Fibroblast of skin of left biceps (primary cell): ENCODE results near the gene FOXE1.

Source experiments
- DNase-seq, 2 experiments: peaks; one replicate each; pipeline ENCODE4 v3.0.0-alpha.2; 2013; ENCODE audit warnings: low read depth in 2 of 2

Gene FOXE1

DNA sequence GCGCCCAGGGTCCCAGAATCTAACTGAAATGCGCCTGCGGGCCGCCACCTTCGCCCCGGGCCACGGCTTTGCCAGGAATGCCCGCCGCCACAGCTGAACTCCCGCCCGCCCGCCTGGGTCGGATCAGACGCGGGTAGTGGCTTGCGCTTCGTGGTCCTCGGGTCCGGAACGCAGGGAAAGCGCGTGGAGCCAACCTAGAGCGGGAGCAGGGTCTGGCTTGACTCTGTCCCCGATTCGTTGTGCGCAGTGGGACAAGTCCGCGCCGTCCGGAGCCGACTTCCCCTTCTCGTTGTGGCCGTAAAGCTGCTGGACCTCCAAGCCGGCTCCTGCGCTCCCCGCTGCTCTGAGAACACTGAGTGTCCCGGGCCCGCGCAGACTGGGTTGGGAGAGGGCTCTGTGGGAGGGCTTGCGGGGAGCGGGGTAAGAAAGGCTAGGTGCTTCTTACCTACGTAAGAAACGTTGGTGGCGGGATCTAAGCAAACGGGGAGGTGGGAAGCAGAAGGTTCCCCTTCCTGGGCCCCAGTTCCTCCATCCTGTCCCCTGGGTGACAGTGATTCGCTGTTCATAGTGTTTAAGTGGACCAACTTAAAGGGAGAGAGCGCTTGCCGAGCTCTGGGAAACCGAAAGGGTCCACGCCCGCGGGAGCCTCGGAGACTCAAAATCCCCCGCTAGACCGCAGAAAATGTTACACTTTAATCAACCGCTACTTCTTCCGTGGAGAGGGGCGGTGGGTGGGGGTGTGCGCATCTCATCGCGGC lies 4.4 kb upstream of the FOXE1 start:
- DNase-seq, result no peak

DNA sequence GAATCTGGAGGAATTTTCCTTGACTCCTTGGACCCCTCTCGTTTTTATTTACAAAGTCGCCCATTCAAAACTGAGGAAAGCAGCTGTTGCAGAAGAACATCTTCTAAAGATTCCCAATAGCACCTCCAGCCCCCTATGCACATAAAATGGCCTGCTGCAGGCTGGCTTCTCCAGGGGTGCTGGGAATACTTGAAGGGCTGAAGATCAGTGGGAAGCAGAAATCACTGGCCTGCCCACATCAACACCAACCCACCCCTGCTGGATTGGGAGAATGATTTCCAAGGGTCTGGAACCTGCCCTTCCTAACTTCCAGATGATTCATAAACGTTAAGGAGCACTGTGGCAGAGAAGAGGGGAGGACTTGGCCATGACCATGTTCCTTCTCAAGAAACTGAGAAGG lies 3.0 kb upstream of the FOXE1 start:
- no peak for DNase-seq

DNA sequence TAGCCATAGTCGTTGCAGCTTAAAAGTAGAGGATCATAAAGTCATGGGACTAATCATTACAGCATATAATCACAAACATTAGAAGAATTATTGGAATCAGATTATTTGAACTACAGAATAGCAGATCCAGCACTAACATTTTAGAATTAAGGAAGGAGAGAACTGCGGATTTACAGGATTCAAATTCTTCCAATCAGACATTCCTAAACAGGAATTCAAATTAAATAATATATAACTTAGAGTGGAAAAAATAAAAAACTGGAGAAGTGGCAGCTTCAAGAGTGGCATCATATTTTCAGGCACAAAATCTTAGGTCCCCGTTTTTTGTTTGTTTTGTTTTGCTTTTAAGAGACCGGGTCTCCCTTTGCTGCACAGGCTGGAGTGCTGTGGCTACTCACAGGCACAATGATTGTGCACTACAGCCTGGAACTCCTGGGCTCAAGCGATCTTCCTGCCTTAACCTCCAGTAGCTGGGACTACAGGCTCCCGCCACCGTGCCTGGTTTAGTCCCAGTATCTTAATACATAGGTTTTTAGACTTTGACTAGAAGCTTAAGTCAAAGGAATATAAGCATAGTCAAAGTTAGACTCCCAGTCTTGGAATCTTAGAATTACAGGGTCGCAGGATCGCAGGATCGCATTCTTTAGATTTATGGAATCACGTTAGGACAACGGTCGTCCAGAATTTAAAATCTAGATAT lies 2.1 kb upstream of the FOXE1 start:
- DNase-seq, result no peak

DNA sequence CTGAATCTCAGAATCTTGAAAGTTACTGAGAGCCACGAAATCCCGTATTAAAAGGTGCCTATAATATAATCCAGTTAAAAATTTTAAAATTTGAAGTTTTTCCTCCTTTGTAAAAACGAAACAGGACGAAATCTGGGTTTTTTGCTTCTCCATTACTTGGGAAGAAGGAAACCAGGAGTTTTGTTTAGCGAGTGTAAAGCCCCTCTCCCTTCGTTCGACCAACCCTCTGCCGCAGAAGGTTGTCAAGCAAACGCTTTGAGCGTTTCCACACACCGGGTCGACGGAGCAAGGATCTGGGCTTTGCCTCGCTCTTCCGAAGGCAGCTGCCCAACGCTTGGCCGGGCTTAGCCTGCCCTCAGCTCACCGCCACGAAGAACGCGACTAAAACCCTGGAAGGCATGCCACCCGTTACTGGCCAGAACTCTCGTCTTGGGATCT lies 1.6 kb upstream of the FOXE1 start:
- no peak for DNase-seq

DNA sequence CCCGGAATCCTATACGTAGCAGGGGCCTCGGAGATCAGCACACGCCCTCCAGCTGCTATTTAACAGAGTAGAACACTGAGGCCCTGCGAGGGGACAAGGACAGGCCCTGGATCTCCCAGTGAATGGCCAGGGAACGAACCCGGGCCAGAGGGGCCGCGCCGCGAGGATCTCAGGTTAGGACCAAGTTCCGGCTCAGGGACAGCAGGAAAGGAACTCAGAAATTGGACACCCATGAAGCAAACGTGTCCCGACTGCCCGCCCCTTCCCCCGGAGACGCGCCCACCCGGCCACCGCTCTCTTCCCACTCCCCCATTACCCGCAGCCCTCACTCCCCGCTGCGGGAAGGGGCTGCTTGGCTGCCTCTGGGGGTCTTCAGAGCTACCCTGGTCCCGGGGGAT lies 1.0 kb upstream of the FOXE1 start:
- DNase-seq, result no peak

DNA sequence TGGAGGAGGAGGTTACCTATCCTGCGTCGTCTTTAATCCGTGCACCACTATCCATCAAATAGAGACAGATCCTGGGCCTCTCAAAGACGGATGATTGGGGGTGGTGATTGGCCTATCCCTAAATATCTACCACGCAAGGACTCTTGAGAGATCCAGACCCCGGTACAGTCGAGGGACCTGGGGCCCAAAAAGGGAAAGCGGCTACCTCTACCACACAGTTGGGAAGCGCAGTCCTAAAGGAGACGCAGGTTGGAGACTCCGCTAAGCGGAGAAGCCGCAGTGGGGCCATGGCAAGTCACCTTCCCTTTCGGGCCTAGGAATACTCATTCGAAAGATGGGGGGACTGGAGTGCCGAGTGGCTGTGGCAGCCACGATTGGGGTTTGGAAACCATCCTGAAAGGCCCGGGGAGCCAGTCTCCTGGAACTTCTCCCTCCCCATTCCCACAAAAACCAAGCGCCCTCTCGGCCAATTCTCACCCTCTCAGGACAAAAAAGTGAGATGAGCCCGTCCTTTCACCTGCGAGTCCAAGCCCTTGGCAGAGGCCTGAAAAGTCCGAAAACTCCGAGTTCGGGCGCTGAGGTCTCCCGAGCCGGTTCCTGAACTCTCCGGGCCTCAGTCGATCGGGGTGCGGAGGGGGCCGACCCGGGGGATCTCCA lies 499 bp upstream of the FOXE1 start:
- no peak for DNase-seq

DNA sequence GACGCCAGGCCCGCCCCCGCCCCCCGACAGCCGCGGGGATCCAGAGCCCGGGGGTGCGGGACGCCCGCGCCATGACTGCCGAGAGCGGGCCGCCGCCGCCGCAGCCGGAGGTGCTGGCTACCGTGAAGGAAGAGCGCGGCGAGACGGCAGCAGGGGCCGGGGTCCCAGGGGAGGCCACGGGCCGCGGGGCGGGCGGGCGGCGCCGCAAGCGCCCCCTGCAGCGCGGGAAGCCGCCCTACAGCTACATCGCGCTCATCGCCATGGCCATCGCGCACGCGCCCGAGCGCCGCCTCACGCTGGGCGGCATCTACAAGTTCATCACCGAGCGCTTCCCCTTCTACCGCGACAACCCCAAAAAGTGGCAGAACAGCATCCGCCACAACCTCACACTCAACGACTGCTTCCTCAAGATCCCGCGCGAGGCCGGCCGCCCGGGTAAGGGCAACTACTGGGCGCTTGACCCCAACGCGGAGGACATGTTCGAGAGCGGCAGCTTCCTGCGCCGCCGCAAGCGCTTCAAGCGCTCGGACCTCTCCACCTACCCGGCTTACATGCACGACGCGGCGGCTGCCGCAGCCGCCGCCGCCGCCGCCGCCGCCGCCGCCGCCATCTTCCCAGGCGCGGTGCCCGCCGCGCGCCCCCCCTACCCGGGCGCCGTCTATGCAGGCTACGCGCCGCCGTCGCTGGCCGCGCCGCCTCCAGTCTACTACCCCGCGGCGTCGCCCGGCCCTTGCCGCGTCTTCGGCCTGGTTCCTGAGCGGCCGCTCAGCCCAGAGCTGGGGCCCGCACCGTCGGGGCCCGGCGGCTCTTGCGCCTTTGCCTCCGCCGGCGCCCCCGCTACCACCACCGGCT lies 1.0 kb downstream of the FOXE1 start:
- DNase-seq, result no peak

DNA sequence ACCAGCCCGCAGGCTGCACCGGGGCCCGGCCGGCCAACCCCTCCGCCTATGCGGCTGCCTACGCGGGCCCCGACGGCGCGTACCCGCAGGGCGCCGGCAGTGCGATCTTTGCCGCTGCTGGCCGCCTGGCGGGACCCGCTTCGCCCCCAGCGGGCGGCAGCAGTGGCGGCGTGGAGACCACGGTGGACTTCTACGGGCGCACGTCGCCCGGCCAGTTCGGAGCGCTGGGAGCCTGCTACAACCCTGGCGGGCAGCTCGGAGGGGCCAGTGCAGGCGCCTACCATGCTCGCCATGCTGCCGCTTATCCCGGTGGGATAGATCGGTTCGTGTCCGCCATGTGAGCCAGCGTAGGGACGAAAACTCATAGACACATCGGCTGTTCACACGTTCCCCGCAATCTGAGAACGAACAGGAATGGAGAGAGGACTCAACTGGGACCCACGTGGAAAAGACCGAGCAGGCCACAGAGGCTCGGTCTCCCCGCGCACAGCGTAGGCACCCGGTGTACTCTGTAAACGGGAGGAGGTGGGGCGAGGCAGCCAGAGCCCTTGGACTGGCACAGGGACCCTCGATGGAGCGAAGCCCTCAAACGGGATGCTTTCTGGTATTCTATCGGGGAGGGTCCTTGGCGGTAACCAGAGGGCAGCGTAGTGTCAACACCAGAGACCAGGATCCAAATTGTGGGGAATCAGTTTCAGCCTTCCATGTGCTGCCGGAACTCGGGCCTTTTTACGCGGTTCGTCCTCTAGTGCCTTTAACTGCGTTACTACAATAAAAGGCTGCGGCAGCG lies 1.9 kb downstream of the FOXE1 start:
- no peak for DNase-seq

DNA sequence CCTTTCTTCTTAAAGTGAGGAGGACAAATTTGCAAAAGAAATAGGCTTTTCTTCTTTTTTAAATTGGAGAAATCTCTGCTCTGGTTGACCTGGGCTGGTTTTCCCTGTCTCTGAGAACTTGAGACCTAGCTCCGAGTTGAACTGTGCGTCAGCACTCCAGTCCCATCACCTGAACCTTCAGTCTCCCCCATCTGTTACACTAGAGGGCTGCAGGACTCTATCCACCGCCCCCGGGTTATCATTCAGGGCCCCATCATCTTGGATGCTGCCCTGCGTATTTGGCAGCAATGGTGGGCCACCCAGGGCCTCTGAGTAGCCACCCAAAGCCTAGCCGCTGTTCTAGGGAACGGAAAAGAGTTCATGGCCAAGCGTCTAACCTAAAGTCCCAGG lies 2.5 kb downstream of the FOXE1 start:
- no peak for DNase-seq

DNA sequence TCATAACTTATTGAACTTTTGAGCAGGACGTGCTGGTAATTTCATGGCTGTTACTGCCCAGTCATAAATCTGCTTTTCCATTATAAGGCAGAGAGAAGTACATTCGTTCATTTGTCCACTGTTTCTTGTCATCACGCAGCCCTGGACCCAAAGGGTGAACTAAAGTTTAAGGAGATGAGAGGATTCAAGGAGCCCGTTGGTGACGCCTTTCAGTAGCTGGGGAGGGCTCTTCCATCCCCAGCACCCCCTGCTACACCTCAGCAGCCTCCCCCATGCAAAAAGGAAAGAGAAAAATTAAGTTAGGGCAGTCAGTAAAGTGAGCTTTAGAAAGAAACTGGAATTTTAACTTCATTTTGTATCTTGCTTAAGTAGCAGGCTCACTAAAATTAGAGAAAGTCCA lies 2.9 kb downstream of the FOXE1 start:
- no peak for DNase-seq

DNA sequence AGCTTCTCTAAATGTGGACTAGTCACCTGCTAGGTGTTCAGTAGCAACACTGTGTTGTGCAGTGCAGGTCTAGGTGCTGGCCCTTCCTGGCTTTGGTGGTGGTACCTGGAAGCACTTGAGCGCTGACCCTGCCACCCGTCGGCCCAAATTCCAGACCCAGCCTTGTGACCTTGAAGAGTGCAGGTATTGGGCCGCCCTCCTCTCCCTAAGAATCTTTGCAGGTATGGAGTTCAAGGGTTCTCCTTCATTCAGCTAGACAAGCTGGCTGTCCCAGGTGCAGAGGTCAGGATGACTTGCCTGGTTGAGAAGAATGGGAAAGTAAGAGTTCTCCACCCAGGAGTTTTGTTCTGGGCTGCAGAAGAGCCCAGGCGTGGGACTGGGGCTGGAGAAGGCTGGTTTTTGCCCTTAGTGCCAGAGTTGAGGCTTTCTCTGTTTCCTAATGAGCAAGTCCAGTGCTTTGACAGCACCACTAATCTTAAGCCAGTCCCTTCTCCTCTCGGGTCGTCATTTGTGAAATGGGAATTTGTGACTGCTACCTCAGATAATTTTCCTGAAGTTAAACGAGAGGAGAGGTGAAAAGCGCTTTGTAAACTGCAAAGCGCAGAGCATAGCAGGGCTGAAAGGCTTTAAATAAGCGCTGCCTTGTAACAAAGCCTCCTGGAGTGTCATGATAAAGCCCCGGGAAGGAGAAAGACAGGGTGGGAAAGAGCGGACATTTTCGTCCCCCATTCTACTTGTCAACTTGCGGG lies 4.0 kb downstream of the FOXE1 start:
- DNase-seq, result no peak

DNA sequence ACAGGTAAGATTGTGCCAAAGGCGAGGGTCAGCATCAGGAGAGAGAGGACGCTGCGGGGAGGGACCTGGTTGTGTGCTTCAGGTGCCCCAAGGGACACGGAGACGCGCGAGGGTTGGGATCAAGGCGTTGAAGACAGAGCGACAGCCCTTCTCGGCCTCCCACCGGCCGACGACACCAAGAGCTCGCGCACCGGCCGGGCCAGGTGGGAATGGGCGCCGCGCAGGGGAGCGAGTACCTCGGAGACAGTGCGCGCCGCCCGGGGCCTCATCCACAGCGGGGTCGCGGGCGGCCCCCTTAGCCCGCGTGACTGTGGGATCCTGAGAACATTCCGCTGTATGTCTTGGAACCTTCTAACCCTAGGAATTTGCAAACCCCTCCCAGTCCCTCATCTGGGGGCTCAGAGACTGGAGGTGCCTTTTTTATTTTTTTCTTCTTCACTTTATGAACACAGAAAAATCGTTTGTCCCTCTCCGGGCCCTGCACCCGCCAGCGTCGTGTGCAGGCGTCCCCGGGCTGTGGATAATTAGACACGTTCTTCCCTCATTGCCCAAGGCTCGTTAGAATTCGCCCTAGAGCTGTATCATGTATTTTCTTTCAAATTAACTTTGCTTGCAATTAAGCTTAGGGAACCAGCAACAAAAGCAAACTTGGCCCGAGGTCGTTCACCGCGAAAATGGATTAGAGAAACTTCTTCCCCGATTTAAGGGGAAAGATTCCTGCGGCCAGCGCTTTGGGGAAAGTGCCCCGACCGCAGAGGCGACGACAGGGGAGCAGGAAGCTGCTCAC lies 4.8 kb downstream of the FOXE1 start:
- DNase-seq, result no peak

DNA sequence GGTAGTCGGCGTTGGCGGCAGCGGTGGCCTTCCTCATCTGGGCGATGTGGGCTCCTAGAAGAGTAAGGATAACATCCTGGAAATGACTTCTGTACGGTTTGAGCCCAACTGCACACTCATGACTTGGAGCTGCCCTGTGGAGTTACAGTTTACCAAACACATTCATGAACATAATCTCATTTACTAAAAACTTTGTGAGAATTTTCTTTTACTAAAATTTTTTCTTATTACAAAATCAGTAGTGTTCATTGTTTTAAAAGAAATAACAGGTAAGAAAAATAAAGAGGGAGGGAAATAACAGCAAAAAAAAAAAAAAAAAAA lies 5.3 kb downstream of the FOXE1 start:
- no peak for DNase-seq

DNA sequence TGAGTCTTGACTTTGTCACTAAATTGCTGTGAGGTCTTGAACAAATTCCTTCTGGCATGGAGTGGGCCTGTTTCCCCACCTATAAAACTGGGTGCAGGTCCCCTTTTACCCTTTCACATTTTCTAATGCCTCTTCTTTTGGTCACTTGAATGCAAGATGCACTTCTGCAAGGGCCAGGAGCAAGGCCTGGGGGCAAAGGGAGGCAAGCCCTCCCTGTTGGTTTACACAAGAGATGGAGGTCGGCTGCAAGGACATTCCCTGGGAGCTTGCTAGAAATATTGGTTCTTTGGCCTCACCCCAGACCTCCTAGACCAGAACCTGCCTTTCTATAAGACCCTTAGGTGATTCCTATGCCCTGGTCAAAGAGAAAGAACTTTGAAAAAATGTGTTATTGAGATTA lies 5.8 kb downstream of the FOXE1 start:
- no peak for DNase-seq

DNA sequence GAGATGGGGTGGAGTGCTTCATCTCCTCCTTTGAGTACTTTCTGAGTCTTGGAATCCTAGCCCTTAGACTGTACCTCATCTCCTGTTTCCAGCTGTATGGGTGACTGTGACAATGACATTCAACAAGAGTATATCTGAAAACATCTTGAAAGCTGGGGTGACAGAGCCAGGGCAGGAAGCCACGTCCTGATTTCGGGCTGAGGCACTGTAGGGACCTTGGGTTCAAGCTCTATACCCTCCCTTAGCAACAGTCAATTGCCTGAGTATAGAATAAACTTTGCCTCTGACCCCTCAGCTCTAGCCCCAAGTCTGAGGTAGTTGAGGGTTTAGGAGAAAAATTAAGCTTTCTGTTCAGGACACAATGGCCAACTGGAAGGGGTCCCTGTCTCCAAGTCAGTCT lies 6.3 kb downstream of the FOXE1 start:
- no peak for DNase-seq

DNA sequence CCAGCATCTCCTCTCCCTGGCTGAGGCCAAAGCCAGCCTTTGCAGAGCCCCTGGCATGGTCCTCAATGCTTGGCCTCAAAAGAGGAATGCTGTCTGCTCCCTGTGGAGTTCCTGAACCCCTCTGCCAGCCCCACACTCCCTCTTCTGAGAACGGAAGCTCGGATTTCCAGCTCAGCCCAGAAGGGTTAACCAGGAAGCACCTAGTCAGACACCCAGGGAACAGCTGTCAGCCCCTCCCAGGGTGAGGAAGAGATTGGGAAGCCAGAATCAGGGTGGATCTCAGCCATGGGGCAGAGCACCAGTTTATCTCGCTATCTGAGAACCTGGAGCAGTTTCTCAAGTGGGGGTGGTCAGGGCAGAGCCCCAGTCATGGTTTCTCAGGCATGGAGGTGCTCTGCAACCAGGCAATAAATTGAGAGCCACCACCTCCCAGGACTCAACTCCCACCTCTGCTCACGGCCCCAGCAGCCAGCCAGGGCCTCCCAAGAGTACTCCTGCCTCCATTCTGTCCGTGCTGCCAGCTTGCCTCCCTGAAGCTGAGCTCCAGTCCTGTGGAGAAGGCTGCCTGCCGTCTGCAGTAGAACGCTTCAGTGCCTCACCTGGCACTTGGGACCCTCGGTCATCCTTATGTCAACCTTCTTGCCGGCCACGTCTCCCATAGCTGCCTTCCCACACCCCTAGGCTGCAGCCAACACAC lies 7.6 kb downstream of the FOXE1 start:
- no peak for DNase-seq

DNA sequence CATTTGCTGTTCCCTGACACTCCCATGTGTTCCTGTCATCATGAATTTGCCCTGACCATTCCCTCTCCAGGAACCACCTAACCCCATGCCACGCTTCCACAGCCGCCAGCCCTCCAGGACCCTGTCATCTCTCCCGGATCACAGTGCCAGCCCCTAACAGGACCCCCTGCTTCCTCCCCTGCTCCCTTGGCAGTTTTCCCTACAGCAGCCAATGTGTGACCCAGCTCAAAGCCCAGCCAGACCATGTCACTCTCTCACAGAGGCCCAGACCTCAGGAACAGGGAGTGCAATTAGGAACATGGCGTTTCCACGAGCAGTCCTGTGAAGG lies 8.1 kb downstream of the FOXE1 start:
- DNase-seq, result no peak

DNA sequence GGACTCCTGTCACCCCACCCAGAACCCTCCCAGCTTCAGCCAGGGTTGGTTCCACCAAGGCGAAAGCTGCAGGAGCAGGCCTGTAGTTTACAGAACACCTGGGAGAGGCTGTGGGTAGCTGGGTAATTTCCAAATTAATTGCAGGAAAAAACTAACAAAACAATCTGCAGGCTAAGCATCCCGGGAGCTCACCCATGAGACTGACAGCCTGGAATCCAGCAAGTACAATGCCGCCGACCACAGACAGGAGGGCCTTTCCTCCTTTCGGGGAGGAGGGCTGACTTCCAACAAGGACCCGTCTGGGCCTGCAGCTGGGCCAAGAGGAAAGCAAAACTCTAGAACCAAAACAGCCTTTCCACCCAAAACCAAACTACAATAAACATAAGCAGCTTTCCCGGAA lies 10.3 kb downstream of the FOXE1 start:
- DNase-seq, result no peak

DNA sequence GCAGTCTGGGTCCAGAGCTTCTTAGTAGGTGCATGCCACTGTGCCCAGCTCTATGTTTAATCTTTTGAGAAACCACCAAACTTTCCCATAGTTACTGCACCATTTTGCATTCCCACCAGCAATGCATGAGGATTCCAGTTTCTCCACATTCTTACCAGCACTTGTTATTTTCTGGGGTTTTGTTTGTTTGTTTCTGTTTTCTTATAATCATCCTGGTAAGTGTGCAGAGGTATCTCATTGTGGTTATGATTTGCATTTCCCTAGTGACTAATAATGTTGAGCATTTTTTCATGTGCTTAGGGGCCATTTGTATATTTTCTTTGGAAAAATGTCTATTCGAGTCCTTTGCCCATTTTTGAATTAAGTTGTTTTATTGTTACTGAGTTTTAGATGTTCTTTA lies 11.4 kb downstream of the FOXE1 start:
- DNase-seq, result no peak

DNA sequence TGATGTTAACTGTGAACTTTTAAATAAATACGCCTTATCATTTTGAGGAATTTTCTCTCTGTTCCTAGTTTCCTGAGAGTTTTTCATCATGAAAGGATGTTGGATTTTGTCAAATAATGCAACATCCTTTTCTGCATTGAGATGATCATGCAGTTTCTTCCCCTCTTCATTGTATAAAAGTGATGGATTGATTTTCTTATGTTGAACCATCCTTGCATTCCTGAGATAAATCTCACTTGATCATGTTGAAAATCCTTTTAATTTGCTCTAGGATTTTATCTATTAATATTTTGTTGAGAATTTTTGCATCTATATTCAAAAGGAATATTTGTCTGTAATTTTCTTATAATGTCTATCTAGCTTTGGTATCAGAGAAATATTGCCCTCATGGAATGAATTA lies 13.3 kb downstream of the FOXE1 start:
- no peak for DNase-seq
